Measurements from ENCODE around the gene MAL.

DNA sequence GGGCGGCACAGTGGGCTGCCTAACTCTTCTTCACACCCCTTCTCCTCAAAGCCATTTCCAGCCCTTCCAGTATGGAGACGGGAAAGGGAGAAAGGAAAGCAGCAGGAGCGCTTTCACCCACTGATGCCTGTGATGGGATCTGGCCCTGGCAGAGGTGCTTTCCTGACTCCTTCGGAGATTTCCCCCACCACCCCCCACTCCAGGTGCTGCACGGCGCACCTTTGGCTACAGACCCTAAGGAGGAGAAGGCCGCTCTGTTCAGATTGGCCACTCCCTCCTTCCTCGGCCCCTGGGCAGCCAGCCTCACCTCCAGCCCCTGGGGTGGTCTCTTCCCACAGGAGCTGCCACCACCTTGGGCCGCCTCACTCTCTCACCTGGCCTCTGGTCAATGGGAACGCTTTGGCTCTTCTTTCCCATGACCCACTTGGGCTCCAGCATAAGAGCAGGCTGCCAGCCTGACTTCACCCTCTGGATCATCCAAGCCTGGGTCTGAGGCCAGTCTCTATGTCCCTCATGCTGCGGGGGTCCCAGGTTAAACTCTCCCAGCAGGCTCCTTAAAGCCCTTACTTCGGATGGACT, 18.4 kb upstream of the MAL start:
- TF ChIP-seq, protein P1, sequence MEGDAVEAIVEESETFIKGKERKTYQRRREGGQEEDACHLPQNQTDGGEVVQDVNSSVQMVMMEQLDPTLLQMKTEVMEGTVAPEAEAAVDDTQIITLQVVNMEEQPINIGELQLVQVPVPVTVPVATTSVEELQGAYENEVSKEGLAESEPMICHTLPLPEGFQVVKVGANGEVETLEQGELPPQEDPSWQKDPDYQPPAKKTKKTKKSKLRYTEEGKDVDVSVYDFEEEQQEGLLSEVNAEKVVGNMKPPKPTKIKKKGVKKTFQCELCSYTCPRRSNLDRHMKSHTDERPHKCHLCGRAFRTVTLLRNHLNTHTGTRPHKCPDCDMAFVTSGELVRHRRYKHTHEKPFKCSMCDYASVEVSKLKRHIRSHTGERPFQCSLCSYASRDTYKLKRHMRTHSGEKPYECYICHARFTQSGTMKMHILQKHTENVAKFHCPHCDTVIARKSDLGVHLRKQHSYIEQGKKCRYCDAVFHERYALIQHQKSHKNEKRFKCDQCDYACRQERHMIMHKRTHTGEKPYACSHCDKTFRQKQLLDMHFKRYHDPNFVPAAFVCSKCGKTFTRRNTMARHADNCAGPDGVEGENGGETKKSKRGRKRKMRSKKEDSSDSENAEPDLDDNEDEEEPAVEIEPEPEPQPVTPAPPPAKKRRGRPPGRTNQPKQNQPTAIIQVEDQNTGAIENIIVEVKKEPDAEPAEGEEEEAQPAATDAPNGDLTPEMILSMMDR (IDR thresholded peaks at IDR 0.05; ENCODE audit: insufficient read depth, low read depth, low read length), result no peak
- TF ChIP-seq EZH2 (IDR thresholded peaks at IDR 0.05; ENCODE audit: insufficient read depth, low read length), result no peak
